Astrocyte of the spinal cord (primary cell): Measurements from ENCODE around the gene MYO19.
"Not testable (repeated sequence)": the region's sequence is repeated elsewhere in the genome, so short reads cannot be mapped to it uniquely, and the experiment has no call there.

Experiments used
- DNase-seq: peaks from one replicate; pipeline ENCODE4 v3.0.0; 2011; ENCODE audit warnings: low read depth, low spot score
- H3K4me3 ChIP-seq: 2 replicates; pipeline ENCODE4 v1.5.1; 2011; ENCODE audit warnings: low read depth, mild to moderate bottlenecking, low read length, moderate library complexity
- CTCF ChIP-seq: IDR thresholded peaks from 2 replicates; pipeline ENCODE4 v1.5.1; 2012; ENCODE audit warnings: low read depth, mild to moderate bottlenecking, low read length, inconsistent platforms
- in situ Hi-C: cut with HindIII; loops from 2 replicates; pipeline ENCODE4 v1.10.0; 2017; ENCODE audit warnings: low sequenced_read_pairs

The MYO19 gene

DNA sequence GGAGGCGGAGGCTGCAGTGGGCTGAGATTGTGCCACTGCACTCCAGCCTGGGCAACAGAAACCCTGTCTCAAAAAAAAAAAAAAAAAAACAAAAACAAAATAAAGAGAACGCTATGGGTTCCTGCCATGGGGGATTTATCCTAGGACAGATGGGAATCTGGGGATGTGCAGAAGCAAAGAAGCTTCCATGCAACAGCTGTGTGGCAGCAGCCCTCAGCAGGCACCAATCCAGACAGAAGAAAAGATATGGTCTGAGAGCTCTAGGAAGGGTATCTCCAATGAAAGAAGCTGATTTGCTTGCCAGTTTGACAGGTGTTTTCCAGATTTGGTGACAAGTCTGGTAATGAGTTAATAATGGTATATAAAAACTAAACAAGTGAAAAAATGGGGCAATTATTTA is 11.6 kb downstream of the MYO19 start:
- in situ Hi-C loops = no loop called here
- TF ChIP-seq CTCF = no peak
- no peak overlapping the region for H3K4me3 ChIP-seq
- no peak for DNase-seq

DNA sequence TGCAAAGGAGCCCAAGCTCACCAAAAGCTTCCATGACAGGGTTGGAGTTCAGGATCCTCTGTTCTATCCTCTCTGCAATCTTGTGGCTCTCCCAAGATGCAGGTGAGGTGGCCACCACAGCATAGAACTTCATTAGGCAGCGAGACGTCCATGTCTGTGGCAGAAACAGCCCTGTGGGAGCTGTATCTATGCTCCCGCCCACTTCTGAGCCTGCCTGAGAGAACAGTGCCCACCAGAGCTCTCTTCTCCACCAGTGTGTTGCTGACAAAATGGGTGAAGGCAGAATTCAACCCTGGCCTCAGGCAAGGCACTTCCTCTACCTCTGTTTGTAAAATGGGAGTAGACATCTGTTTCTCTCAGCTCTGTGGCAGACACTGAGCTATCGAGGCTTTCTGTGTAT is 18.8 kb downstream of the MYO19 start:
- no peak for DNase-seq

GRCh38 chr17:36514856-36515255 is 19.8 kb downstream of the MYO19 start:
- in situ Hi-C loops = no loop called here

More for the DNA sequence above, 18.8 kb downstream of the MYO19 start:
- H3K4me3 ChIP-seq = no peak overlapping the region
- in situ Hi-C loops = no loop called here
- no peak for TF ChIP-seq CTCF

GRCh38 chr17:36512641-36513040 is 22.0 kb downstream of the MYO19 start:
- in situ Hi-C loops = no loop called here
- no peak for DNase-seq
- no peak for TF ChIP-seq CTCF
- H3K4me3 ChIP-seq = no peak overlapping the region

More at GRCh38 chr17:36514856-36515255, 19.8 kb downstream of the MYO19 start:
- no peak for TF ChIP-seq CTCF
- DNase-seq = no peak
- no peak overlapping the region for H3K4me3 ChIP-seq

- in situ Hi-C loops = no loop called here
- DNase-seq = no peak
- no peak for TF ChIP-seq CTCF
- no peak overlapping the region for H3K4me3 ChIP-seq
Measured at GRCh38 chr17:36511216-36511615, 23.5 kb downstream of the MYO19 start.

- DNase-seq = no peak
- H3K4me3 ChIP-seq = no peak overlapping the region
- in situ Hi-C loops = no loop called here
- TF ChIP-seq CTCF = no peak
Measured at GRCh38 chr17:36510636-36511035, 24.0 kb downstream of the MYO19 start.

GRCh38 chr17:36509272-36509985 is 25.2 kb downstream of the MYO19 start:
- H3K4me3 ChIP-seq = no peak overlapping the region
- no peak for TF ChIP-seq CTCF
- DNase-seq = no peak
- in situ Hi-C loops = no loop called here

GRCh38 chr17:36508439-36508838 is 26.2 kb downstream of the MYO19 start:
- DNase-seq, H3K4me3 ChIP-seq, in situ Hi-C loops: not testable (repeated sequence)
